ENCODE results near the gene DACH1.
"Not testable (repeated sequence)": the region's sequence is repeated elsewhere in the genome, so short reads cannot be mapped to it uniquely, and the experiment has no call there.

Gene DACH1

DNA sequence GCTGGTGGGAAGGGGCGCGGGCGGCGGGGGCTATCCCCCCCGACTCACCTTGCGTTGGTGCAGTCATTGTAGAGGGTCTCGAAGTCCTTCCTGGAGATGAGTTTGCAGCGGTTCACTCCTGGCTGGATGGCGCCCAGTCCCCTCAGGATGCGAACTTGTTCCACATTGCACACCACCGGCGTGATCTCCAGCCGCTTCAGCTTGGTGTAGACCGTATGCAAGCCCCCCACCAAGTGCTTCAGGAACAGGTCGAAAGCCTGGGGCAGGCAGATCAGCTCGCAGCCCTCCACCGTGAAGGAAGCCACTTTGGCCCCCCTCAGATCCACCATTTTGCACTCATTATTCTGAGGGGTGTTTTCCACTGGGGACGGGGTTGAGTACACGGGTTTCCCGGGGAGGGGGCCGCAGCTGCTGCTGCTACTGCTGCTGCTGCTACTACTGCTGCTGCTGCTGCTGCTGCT, 1.1 kb downstream of the DACH1 start:
- DNase-seq (ENCODE audit: low spot score): no peak

DNA sequence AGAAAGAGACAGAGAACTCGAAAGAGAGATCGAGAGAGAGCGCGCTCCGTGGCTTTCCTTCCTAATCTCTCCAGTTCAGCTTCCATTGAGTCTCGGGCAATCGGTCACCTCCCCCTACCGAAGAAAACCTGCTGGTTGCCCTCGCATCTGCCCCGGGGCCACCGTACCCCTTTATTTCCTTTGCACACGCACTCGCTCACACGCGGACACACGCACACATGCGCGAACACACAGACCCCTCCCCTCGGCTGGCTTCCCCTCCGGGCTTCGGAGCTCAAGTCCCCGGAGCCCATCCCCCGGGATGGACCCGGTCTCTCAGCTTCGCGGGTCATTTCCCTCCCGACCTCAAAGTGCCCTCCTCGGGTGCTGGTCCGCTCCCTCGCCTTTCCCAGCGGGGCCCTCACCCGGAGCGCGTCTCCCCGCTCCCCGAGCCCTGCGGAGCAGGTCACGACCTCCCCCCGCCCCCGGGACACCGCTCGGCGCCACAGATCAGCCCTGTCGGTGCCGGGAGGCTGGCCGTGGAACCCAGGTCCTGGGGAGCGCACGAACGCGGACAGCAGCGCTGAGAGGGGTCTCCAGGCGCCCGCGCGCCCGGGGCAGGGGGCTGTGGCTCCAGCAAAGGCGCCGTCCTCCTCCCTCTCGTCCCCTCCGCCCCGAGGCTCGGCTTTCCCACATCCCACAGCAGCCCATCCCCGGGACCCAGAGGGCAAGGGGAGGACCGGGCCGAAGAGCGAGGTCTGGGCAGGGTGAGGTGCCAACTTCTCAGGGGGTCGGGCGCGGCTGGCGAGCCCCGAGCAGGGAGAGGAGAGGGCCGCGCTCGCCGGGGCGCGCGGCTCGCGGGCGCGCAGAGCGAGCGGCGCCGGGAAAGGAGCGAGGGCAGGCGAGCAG, 1.8 kb downstream of the DACH1 start:
- no peak for DNase-seq (ENCODE audit: low spot score)

DNA sequence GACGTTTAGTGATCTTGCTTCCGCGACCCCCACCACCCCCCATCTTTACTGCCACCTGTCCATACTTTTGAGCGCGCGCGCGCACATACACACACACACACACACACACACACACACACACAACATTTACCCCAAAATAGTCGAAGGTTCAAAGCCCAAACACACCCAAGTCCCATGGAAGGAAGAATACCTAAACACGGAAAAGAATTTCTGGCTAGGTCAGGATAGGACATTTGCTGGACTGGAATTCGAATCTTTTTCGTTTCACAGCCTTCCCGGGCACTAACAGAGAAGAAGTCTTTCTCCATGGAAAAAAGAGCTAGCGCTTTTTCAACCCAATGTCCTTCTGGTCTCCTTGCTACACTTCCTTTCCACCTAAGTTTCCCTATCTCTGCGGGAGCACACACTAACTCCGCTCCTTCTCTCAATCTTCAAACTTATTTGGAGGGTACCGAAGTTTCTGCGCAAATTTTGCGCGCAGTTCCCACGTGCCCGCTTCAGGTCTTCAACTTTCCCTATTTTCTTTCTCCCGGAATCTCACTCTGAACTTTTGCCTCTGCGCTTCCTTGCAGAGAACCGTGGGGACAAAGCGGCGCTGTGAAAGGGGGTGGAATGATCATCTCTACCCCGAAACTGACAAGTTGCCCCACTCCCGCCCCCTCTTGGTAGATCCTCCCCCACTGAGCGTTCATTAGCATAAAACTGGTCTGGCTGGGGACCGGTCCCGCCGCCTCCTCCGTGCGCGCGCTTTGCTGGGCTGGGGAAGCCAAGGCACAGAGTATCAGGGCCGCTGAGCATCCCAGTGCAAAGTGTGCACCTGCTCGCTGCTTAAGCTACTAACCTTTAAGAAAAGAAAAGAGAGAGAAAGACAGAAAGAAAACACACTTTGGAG, 2.7 kb downstream of the DACH1 start:
- no peak for DNase-seq (ENCODE audit: low spot score)

DNA sequence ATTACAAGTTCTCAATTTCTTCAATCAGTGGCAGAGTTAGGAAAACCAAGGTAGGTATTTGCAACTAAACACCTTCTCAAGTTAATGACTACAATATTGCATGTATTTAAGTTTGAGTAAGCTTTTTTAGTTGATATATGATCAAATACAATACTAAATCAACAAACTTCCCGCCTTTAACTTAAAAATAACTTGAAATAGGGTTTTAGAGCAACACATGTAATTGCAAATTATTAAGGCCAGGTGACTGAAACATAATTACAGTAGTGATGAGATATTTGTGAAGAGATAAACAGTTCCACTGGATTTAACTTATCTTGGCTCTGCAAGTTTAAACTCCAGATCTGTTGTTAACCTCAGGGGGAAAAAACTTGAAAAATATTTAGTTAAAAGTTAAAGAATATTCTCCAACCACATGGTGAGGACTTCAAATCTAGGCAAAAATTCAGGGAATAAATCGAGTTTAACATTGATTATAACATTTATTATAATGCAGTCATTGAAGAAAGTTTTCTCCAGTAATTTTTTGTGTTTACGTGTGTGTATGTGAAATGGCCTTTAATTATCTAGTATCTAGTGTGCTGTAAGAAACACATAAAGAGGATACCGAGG, 3.6 kb downstream of the DACH1 start:
- no peak for DNase-seq (ENCODE audit: low spot score)

DNA sequence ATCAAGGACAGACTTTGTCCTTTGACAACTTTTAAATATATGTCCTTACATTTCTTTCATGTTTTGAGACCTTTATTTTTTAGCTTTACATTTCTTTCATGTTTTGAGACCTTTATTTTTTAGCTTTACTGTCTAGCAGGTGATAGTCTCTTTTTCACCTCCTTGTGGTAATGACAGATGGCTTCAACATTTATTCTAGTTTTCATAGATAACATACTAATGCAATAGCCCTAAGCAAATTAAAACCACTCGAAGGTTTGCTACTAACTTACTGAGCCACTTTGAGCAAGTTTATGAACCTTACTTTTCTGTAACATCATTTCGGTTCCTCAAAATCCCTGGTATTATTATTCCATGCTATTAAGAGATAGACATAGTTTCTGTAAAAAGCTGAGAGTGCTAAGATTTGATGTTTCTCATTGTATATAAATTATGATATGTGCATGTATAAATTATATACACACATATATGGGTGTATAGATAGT, 4.5 kb downstream of the DACH1 start:
- no peak for DNase-seq (ENCODE audit: low spot score)

GRCh38 chr13:71861769-71862458, 5.1 kb downstream of the DACH1 start:
- DNase-seq (ENCODE audit: low spot score): no peak

DNA sequence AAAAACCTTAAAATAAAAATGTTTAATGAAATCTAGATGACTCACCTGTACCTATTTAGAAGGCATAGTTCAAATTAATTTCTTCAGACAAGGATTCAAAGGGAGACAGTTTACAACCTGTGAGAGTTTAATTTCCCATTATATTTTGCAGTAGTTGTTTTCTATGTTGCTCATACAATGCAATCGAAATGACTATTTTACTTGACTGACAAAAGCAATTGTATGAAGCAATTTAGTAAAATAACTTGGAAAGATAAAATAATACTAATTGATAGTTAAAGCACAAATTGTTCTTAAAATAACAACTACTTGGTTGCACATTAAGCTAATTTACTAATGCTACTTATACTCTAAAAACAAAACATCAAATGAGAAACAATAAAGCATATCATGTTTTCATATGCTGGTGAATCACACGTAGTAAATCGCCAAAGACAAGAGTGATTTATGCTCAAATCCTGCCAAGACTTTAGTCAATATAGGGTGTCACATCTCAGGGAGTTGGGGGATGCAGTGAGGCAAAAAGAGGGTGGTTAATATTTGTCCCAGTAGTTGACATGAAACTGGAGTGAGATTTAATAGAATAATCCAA, 6.4 kb downstream of the DACH1 start:
- no peak for DNase-seq (ENCODE audit: low spot score)

DNA sequence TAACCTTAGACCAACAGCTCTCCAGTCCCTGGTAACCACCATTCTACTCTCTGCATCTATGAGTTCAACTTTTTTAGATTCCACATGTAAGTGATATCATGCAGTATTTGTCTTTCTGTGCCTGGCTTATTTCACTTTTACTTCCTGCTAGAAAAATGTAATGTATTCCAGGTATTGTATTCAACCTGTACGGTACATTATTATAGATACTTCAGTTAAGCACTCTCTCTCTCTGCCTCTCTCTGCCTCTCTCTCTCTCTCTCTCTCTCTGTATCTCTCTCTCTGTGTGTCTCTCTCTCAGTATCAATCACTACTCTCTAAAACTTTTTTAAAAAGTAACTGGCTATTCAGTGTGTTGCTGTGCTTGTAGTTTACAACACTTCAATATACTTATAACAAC, 8.4 kb downstream of the DACH1 start:
- no peak for DNase-seq (ENCODE audit: low spot score)

- no peak for DNase-seq (ENCODE audit: low spot score)
Measured at GRCh38 chr13:71856548-71857043, 10.4 kb downstream of the DACH1 start.

- no peak for DNase-seq (ENCODE audit: low spot score)
Measured at GRCh38 chr13:71854401-71854800, 12.6 kb downstream of the DACH1 start.

DNA sequence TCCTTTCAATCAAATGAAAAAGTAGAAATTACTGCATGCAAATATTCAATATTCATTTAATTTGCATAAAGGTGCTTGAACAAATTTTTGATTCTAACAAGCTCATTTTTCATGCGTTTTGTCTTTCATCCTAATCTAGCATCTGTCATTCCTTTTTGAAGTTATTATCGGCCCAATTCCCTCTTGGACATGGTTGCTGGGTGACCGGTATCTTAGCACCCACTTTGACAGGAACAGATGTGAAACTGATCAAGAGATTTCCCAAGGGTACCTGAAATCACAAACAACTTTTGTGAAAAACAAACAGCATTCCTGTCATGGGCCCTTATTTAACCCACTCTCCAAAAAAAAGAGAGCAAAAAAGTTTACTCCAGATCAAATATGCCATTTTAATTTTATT, 13.3 kb downstream of the DACH1 start:
- DNase-seq (ENCODE audit: low spot score): no peak

- no peak for DNase-seq (ENCODE audit: low spot score)
Measured at GRCh38 chr13:71852736-71853135, 14.3 kb downstream of the DACH1 start.

DNA sequence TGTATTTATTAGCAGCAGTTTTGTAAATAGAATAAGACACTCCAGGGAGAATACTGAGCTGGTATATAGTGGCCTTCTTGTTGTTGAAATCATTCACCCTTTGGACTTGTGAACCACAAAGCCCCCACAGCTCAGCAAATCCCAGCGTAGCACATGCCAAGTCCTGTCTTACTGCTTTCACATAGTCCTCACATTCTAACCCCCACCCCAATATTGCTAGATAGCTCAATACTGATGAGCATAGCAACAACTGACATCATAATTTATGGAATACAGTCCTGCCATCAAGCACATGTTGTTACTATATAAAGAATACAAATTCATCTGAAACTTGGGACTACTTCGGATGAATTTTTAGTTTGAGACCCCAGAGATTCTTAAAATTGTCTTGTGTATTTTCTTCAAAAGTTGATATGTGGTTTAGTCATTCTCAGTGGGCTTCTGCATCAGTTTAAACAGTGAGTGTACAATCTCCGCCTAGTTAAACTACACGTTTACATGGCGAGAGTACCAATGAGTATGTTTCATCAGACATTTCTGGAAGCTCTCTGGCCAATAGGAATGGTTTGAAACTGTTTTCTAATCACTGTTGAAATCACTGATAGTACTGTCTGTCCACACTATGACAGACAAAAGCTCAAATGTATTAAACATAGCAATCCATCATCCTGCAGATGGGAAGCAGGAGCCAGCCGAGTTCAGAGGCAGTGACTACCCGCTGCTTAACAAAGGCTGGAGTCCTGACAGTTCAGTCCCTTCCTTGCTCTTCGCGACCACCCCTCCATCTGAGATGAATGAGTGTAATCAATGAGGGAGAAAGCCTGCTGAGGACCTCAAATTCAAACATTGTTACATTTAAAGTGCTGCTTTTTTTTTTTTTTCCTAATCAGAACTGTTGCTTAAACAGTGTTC, 15.2 kb downstream of the DACH1 start:
- no peak for DNase-seq (ENCODE audit: low spot score)

DNA sequence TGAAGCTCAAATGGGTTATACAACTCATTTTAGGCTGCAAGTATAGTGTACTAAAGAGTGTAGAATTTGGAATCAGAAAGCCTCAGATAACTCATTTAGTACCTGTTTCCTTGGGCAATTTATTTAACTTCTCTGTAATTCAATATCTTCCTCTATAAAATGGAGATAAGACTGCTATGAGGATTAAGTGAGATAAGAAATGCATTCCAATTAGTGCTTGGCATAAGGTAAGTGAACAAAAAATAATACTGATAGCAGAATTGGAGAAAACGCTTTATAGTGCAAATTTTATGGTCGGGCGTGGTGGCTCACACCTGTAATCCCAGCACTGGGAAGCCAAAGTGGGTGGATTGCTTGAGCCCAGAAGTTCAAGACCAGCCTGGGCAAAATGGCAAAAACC, 25.0 kb downstream of the DACH1 start:
- no peak for DNase-seq (ENCODE audit: low spot score)

- no peak for DNase-seq (ENCODE audit: low spot score)
Measured at GRCh38 chr13:71838842-71839241, 28.2 kb downstream of the DACH1 start.

DNA sequence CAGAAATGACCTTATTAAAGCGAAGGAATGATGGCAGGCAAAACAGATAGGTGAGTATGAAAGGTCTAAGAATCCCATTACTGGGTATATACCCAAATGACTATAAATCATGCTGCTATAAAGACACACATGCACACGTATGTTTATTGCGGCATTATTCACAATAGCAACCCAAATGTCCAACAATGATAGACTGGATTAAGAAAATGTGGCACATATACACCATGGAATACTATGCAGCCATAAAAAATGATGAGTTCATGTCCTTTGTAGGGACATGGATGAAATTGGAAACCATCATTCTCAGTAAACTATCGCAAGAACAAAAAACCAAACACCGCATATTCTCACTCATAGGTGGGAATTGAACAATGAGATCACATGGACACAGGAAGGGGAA, 29.4 kb downstream of the DACH1 start:
- DNase-seq (ENCODE audit: low spot score): not testable (repeated sequence)

DNA sequence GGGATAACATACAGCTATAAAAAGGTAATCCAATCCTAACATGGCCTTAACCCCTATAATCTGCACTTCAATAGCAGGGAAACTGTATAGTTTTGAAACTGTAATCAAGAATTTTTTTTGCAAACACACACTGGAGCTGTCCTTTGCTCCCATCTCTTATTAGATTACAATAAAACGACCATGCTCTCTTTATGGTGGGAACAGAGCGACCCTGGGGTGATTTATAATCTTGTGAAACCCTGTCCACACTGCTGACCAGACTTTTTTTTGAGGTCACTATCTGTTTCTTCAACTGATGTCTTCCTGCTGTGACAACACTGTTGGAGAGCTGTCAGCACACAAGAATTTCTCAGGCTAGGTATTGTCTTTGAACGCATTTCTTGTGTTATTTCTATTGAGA, 35.3 kb downstream of the DACH1 start:
- DNase-seq (ENCODE audit: low spot score): no peak

- DNase-seq (ENCODE audit: low spot score): no peak
Measured at GRCh38 chr13:71830736-71831135, 36.3 kb downstream of the DACH1 start.

GRCh38 chr13:71830323-71830722, 36.7 kb downstream of the DACH1 start:
- no peak for DNase-seq (ENCODE audit: low spot score)

- no peak for DNase-seq (ENCODE audit: low spot score)
Measured at GRCh38 chr13:71829547-71829946, 37.5 kb downstream of the DACH1 start.

Data from activated CD4-positive, alpha-beta T cell treated with anti-CD3 and anti-CD28 coated beads, Interleukin-2, Interleukin-4, amounts not matched to agents 100 ng/mL and 50 ng/mL, durations not matched to agents 16 hours and 8 hours (primary cell).